HG03066 (cell line): ENCODE results near the gene PRR22.
"Not testable (repeated sequence)": the region's sequence is repeated elsewhere in the genome, so short reads cannot be mapped to it uniquely, and the experiment has no call there.

Experiments used
- ATAC-seq: cut with Tn5 transposase; IDR thresholded peaks from one replicate; pipeline ENCODE4 v1.9.1; 2021; ENCODE audit warnings: low read depth; ENCODE audit not compliant: unreplicated experiment

PRR22 gene

DNA sequence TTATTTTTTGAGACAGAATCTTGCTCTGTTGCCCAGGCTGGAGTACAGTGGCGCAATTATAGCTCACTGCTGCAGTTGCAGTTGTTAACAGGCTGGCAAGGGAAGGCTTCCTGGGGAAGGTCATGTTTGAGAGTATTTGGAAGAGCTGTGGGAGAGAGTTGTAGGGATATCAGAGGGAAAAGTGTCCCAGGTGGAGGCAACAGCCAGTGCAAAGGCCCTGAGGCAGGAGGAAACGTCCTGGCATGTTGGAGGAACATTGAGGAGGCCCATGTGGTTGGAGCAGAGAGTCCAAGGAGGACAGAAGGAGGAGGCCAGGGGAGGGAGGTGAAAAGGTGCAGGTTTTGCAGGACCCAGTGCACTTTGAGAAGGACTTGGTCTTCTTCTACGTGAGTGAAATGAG lies 8.6 kb upstream of the PRR22 start:
- ATAC-seq, result no peak

DNA sequence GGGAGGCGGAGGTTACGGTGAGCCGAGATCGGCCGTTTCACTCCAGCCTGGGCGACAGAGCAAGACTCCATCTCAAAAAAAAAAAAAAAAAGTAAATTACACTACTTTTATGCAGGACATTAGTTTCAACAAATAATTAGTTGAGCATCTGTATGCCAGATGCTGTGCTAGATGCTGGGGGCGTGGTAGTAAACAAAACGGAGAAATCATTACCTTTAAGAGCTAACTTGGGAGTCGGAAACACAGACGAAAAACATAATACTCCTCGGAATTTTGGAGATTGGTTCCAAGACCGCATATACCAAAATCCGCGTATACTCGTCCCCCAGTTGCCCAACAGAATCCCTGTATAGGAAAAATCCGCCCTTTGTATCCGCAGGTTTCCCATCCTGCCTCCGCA lies 7.7 kb upstream of the PRR22 start:
- no peak for ATAC-seq

DNA sequence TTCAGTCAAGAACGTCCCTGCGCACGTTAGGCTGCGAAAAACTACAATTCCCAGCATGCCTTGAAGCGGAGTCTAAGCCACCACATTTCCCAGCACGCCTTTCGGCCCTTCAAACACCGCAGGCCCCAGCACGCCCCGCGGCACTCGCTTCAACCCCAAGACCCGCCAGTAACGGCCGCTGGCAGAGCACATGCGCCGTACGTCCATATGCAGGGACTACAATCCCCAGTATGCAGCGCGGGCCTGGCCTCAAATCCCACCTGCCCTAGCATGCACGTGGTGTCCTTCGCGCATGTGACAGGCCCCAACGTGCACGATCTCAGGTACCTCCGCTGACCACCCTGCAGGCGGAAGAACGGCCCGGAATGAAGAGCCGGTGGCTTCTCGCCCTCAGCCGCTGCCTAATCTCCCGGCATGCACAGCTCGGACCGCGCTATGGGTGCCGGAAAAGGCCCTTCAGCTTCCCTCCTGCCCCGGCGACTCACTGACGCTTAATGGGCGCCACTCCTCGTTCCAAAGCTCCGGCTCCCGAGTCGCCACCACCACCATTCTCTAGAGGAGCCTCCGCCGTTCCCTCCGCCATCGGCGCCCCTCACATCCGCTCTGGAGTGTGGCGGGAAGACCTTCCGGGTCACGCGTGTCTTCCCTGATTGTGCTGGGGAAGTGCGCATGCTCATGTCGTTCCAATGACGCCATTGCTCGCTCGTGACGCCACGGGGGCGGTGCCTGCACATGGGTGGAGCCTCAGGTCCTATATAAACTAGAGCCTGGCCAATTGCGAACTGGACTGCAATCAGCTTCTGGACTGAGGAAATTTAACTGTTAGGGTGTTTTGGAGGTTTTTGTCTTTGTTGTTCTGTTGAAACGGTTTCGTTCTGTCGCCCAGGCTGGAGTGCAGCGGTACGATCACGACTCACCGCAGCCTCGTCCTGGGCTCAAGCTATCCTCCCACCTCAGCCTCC lies 6.3 kb upstream of the PRR22 start, which contains the start of gene DUS3L:
DUS3L (minus strand) TSS at position 605 of the 962 bp plus-strand sequence; CDS start at position 583, 22 bp downstream.
- peak; percentile 89 for ATAC-seq

DNA sequence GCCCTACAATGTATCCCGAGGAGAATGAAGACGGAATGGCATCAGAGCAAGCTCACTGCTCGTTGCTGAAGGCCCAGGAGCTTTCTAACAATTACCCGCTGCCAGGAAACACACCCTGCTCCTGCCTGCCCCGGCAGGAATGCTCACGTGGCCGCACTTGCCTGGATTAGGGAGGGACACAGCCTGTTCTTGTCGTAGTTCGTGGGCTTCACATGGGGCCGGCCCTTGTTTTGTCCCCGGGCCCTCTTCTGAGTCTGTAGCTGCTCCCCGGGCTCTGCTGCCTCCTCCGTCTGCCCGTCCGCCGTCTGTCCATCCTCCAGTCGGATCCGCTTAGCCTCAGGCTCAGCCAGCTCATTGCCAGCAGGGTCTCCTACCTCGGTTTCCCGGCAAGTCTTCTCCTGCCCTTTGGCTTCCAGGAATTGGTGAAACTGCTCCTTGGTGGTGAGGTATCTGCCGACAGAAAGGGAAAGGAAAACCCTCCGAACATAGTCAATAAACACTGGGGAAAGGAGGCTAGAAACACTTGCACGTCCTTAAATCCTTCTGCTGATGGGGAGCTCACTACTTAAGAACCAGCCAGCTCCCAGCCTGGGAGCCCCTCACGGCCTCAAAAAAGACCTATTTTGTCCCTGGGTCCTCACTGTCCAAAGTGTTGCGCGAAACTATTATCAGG lies 5.5 kb upstream of the PRR22 start:
- ATAC-seq, result no peak

DNA sequence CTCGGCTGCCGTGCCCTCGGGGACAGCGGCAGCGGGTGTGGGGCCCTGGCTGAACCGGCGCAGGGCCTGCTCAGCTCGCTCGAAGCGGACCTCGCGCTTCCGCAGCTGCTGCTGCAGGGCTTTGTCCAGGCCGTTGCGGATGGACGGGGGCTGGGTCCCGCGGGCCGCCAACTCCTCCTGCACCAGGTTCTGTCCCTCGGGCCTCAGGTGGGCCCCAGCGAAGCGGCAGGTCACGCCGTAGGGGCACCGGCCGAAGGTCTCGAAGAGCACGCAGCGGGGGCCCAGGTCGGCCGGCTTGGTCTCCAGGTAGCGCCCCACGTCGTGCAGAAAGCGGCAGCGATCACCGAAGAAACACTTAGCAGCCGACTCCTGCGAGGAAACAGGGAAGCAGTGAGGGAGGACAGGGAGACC lies 4.8 kb upstream of the PRR22 start:
- no peak for ATAC-seq

DNA sequence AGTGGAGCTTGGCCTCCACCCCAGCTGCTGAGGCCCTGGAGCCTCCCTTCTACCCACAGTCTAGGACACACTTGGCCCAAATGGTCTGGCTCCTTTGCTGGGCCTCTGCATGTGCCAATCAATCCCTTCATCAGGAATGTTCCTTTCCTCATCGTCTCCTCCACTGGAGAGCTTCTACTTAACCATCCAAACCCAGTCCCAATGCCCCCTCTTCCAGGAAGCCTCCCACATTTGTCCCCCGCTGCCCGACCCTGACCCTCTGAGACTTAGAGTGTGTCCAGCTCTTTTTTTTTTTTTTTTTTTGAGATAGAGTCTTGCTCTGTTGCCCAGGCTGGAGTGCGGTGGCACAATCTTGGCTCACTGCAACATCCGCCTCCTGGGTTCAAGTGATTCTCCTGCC lies 3.9 kb upstream of the PRR22 start:
- no peak for ATAC-seq

DNA sequence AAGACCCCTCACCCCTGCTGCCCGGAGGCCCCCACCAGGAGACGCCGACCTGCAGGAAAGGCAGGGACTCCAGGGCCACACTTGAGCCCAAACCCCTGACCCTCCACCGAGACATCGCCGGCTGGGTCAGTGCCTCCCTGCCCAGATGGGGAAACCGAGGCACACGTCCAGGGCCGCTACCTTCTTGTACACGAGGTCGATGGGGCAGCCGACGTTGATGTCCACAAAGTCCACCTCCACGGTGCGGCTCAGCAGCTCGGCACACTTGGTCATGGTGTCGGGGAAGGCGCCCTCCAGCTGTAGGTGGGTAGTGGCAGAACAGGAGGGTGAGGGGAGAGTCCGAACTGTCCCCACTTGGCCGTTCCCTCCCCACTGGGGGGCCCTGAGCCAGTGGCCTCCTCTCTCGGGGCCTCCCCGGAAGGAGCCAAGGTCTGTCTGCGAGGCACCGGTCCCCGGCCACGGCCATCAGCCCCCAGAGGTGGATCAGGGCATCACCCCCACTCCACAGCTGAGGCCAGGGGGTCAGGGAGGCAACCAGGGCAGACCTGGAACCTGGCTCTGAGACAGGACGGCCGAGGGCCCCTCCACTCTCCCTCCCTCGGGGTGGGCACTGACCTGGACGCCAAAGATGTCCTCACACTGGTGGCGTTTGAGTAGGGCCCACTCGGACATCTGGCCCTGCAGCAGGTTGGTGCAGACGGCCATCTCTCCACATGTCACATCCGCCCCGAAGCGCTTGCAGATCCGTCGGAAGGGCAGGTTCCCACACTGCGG lies 3.0 kb upstream of the PRR22 start:
- no peak for ATAC-seq

DNA sequence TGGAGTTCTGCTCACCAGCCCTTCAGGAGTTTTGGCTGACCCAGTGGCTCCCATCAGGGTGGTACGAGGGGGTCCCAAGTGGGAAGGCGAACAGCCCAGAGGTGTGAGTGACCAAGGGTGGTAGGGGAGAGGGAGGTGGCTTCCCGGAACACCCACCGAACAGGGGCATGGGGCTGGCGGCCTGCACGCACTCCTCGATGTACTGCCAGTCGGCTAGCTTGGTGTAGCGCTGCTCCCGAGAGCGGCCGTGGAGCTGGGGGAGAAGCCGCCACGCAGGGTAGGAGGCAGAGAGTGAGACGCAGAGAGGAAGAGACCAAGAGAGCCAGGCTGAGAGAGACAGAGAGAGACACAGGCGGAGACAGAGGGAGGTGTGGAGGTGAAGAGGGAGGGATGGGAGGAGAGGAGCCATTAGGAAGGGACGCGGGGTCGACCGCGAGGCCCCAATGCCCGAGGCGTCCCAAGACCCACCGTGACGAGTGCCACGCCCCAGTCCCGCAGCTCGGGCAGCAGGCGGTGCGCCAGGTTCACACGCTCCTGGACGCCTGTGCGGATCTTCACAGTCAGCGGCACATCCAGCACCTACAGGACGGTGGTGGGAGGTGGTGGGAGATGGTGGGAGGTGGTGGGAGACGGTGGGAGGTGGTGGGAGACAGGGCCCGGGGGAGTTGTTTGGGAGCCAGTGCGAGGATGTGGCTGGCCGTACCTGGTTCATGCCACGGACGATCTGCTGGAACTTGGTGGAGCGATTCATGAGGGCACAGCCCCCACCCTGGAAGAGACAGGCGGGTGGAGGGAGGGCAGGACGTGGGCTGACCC lies 2.3 kb upstream of the PRR22 start:
- ATAC-seq, result no peak

DNA sequence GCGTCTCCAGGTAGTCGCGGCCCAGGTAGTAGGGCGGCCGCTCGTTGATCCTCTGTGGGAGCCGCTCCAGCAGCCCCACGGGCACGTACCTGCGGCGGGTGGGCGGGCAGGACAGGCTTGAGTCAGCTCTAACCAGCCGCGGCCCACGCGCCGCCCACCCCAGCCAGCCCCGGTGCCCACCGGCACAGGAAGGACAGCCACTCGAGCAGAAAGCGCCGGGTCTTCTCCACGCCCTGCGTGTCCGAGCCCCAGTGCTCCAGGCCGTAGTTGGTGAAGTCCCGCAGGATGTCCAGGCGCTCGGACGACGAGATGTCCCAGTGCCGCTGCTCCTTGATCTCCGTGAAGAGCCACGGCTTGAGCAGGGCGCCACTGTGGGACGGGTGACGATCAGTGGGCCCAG lies 877 bp upstream of the PRR22 start:
- ATAC-seq, result no peak

DNA sequence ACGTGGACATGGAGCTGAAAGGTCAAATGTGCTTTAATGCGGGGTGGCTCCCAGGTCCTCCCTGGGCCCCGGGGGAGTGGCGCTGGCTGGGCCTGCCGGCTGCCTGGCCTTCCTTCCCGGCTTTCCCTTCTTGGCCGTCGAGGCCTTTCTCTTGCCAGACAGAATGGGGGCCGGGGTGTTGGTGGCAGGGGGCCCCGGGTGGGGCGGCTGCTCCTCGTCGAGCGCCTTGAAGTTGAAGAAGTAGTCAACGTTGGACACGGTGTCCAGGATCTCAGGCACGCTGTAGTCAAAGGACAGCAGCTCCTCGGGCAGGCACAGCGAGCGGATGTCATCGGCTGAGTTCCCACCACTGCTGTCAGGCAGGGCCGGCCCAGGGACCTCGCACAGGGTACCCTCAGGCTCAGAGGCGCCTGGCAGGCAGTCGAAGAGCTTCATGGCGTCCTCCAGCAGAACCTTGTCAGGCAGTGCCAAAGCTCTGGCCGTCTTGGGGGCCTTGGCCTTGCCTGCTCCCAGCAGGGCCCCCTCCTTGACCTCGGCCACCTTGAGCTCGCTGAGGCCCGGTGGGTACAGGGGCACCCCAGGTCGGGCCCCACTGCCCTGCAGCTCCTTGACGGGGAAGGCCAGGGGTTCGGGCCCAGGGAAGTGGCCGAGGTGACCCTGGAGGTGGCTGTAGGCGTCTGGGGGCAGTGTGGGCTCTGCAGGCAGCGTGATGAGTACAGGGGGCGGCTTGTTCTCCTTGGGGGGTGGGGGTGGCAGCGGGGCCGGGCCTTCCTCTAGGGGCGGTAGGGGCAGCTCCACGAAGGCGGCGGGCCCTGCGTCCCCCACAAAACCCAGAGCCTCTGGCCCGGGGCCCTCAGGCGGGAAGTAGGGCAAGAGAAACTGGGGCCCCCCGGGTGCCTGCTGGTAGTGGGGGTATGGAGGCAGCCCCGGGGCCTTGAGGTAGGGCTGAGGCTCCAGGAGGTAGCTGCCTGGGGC lies 1.3 kb downstream of the PRR22 start:
- no peak for ATAC-seq

DNA sequence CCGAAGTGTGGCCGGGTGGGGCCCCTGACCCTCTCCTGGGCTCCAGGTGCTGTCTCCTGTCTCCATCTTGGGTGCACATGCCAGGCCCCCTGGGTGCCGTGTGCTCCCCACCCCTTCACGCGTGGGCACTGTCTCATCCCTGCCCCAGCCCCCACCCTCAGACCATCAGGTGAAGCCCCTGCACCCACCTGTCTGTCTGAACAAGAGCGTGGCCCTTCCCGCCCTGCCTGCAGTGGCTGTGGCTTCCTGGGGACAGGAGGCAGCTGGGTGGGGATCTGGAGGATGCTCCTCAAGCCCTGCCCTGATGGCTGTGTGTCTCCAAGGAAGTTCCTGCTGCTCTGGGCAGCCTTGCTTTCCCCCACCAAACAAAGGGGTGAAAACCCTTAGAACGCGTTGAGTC lies 2.2 kb downstream of the PRR22 start:
- ATAC-seq, result no peak

DNA sequence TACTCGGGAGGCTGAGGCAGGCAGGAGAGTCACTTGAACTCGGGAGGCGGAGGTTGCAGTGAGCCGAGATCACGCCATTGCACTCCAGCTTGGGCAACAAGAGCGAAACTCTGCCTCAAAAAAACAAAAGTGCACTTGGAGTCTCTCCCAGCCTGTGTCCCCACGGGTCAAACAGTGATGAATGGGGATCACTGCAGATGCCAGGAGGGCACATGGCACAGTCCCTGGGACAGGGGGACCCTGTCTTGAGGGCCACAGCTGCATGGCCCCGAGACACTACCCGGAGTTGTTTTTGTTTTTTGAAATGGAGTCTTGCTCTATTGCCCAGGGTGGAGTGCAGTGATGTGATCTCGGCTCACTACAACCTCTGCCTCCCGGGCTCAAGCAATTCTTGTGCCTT lies 3.6 kb downstream of the PRR22 start:
- not testable (repeated sequence) for ATAC-seq

DNA sequence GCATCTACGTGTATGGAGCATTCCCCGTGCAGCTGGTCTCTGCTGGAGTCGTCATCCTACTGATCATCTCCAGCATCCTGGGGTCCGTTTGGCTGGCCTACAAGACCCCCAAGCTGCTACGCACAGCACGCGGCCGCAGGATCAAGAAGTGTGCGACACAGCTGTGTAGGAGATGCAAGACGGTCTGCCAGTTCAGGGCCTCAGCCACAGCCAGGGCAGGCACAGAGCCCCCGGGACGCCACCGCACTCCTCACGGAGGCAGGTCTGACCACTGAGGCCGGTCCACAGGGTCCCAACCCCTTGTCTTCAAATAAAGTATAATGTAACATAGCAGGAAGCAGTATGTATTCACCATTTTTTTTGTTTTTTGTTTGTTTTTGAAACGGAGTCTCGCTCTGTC lies 6.1 kb downstream of the PRR22 start:
- ATAC-seq, result no peak

DNA sequence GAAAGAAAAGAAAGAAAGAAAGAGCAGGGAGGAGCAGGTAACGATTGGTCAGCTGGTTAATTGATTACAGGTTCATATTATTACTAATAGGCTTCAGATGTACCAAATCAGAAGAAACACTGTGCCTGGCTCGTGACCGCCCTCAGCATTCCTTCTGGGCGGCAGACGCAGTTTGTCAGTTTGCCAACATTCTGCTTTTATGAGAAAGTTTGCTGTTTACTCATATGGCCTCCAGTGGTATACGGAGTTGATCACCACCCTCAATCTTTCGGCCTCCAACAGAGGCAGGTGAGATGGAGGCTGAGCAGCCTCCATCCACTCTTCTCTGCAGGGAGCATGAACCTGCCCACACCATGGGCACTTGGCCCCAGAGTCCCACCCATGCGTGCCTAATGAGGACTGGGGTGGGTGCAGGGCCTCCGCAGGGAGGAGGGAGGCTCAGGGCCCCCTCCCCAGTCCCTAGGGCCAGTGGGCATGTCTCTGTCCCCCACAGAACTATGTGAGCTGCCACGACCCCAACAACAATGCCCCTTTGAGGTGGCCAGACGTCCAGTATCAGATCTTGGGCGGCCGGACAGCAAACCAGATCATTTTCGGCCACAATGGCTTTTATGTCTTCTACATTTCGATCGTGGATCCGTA lies 8.8 kb downstream of the PRR22 start:
- ATAC-seq, result no peak

DNA sequence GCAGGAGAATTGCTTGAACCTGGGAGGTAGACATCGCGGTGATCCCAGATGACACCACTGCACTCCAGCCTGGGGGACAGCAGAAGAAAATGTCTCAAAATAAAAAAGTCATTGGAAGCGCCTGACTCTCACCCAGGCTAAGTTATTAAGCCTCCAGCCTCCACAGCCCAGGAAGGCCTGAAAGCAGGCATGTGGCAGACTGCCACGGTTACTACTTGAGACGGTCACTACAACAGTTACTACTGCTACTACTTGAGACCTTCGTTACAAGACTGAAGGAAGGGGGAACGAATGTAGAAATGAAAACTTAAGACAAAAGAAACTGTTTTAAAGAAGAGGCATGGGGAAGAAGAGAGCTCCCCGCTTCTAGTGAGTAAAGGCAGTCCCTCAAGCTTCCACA lies 9.6 kb downstream of the PRR22 start:
- no peak for ATAC-seq

DNA sequence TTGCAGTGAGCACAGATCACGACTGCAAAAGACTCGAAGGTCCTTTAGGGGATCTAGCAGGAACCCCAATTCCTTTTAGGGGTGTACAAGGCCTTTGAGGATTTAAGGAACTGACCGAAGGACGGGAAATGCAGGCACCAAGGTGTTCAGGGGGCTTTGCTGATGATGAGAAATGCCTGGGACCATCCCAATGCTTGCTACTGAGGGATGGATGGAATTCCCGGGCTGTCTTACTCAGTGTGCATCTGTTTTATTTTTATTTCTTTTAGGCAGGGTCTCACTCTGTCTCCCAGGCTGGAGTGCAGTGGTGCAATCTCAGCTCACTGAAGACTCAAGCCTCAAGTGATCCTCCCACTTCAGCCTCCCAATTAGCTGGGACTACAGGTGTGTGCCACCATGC lies 11.3 kb downstream of the PRR22 start:
- ATAC-seq, result no peak

DNA sequence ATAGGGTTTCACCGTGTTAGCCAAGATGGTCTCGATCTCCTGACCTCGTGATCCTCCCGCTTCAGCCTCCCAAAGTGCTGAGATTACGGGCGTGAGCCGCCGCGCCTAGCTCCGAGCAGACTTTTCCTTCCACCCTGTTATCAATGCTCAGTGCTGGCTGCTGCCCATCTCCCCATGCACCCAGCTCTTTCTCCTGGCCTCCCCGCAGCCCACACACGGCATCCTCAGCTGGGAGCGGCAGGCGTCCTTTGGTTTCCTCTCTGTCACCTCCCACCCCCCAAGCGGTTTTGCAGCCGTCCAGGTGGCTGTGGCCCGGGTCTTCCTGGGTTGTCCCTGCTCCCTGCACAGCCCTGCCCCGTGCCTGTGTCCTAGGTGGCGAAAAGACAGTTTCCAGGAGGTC lies 12.1 kb downstream of the PRR22 start:
- ATAC-seq, result no peak

DNA sequence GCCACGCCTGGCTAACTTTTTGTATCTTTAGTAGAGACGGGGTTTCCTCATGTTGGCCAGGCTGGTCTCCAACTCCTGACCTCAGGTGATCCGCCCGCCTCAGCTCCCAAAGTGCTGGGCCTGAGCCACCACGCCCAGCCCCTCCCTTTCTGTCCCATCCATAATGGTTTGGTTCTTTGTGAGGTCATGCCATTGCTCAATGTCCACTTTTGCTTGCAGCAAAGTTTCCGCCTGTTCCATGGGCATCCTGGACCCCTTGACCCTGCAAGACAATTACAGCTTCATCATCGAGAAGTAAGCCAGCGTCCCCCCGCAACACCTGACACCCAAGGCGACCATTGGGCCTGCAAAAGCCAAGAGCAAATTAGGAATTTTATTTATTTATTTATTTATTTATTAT lies 16.6 kb downstream of the PRR22 start:
- no peak for ATAC-seq

DNA sequence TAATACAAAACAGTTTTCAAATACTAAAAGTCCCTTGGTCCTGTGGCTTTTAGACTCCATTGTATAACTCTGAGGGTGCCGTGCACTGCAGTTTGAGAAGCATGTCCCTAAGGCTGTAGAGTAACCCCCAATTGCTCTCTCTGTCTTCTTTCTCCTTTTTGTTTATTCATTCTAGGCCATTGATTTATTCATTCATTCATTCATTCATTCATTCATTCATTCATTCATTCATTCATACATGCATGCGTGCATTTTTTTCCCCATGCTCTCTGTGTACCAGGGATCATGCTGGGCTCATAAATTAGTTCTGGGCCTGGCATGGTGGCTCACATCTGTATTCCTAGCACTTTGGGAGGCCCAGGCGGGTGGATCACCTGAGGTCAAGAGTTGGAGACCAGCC lies 19.3 kb downstream of the PRR22 start:
- ATAC-seq, result no peak
